ENCODE data around the gene PNPO.

PNPO gene

DNA sequence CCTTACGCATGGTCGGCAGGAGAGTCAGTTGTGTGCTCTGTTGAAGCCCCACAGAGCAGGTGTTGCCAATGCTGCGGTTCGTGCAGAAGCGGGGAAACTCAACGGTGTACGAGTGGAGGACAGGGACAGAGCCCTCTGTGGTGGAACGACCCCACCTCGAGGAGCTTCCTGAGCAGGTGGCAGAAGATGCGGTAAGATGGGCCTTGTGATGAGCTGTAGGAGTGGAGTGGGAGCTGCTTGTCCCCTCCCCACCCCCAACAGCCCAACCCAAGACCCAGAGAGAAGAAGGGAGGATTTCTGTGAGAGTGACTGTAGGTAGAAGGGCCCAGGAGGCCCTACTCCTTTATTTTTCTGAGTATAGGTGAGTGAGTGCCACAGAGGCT is 34.4 kb downstream of the PNPO start:
- ChIA-PET POLR2A (no interaction called here), CTCF (interaction anchor here (1.4 to 18.8 kb wide), 7 partner anchors 9 to 135 kb away, joined by 3 to 584 read pairs (median 6); partner anchors contain the start of genes PNPO, PRR15L and SCRN2)
- TF ChIP-seq, protein P1, sequence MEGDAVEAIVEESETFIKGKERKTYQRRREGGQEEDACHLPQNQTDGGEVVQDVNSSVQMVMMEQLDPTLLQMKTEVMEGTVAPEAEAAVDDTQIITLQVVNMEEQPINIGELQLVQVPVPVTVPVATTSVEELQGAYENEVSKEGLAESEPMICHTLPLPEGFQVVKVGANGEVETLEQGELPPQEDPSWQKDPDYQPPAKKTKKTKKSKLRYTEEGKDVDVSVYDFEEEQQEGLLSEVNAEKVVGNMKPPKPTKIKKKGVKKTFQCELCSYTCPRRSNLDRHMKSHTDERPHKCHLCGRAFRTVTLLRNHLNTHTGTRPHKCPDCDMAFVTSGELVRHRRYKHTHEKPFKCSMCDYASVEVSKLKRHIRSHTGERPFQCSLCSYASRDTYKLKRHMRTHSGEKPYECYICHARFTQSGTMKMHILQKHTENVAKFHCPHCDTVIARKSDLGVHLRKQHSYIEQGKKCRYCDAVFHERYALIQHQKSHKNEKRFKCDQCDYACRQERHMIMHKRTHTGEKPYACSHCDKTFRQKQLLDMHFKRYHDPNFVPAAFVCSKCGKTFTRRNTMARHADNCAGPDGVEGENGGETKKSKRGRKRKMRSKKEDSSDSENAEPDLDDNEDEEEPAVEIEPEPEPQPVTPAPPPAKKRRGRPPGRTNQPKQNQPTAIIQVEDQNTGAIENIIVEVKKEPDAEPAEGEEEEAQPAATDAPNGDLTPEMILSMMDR (IDR thresholded peaks at IDR 0.05; ENCODE audit: control extremely low read depth, extremely low read depth, low read depth, missing control alignments), result no peak
- no peak for DNase-seq (ENCODE audit: extremely low spot score)

GRCh38 chr17:47978324-47978723 is 37.0 kb downstream of the PNPO start:
- DNase-seq (ENCODE audit: extremely low spot score), result peak; percentile 81
- ChIA-PET CTCF (interaction anchor here (0.6 to 18.5 kb wide), 27 partner anchors 7 to 640 kb away, joined by 3 to 305 read pairs (median 4); partner anchors contain the start of genes CDK5RAP3, LRRC46, MRPL10 and PRR15L), POLR2A (interaction anchor here (1.1 kb wide), 1 partner anchor 17 kb away, joined by 7 read pairs; no protein-coding TSS in a partner anchor)
- TF ChIP-seq, protein P1 (IDR thresholded peaks at IDR 0.05; ENCODE audit: control extremely low read depth, extremely low read depth, low read depth, missing control alignments), result peak; percentile 71

- POLR2A ChIA-PET, result no interaction called here
- DNase-seq (ENCODE audit: extremely low spot score), result no peak
- CTCF ChIA-PET, result interaction anchor here (1.2 to 18.5 kb wide), 4 partner anchors 14 to 45 kb away, joined by 4 to 305 read pairs (median 20); no protein-coding TSS in a partner anchor
- TF ChIP-seq, protein P1 (IDR thresholded peaks at IDR 0.05; ENCODE audit: control extremely low read depth, extremely low read depth, low read depth, missing control alignments), result no peak
These were observed 39.2 kb downstream of the PNPO start for GRCh38 chr17:47980541-47980940.

DNA sequence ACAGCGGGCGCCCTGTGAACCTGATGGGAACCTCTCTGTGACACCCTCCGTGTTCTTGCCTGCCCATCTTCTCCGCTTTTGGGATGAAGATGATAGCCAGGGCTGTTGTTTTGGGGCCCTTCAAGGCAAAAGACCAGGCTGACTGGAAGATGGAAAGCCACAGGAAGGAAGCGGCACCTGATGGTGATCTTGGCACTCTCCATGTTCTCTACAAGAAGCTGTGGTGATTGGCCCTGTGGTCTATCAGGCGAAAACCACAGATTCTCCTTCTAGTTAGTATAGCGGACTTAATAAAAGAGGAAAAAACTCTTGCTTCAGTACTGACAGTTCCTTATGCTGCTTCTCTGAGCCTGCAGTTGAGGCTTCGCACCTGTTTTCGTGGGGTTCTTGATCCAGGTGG is 40.1 kb downstream of the PNPO start:
- no peak for DNase-seq (ENCODE audit: extremely low spot score)
- TF ChIP-seq, protein P1 (IDR thresholded peaks at IDR 0.05; ENCODE audit: control extremely low read depth, extremely low read depth, low read depth, missing control alignments), result no peak
- ChIA-PET POLR2A (no interaction called here), CTCF (interaction anchor here (0.7 to 18.5 kb wide), 5 partner anchors 9 to 44 kb away, joined by 3 to 305 read pairs (median 7); partner anchors contain the start of gene CDK5RAP3)

DNA sequence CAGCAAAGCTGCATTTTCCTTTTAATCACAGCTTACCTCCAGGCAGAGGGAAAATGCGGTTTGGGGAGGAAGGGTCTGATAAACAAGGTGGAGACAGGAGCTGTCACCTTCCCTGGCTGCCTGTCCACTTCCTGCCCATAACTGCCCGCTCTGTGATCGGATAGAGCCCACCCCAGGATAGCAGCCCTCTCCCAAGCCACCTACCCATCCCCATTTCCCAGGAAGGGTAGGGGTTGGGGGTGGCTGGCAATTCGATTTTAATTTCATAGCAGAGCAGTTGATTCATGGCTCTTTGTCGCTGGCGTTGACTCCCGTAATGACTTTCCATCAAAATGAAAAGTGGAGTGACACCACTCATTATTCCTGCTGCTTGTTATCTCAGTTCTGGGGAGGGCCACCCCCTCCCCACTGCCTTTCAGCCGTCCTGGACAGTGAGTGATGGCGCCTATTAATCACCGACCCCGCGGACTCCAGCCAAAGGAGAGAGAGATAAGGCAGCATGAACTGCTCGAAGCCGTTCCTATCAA is 40.8 kb downstream of the PNPO start:
- no peak for DNase-seq (ENCODE audit: extremely low spot score)
- ChIA-PET POLR2A (no interaction called here), CTCF (interaction anchor here (1.8 to 18.5 kb wide), 3 partner anchors 12 to 34 kb away, joined by 7 to 305 read pairs (median 13); partner anchors contain the start of gene CDK5RAP3)
- TF ChIP-seq, protein P1 (IDR thresholded peaks at IDR 0.05; ENCODE audit: control extremely low read depth, extremely low read depth, low read depth, missing control alignments), result no peak

DNA sequence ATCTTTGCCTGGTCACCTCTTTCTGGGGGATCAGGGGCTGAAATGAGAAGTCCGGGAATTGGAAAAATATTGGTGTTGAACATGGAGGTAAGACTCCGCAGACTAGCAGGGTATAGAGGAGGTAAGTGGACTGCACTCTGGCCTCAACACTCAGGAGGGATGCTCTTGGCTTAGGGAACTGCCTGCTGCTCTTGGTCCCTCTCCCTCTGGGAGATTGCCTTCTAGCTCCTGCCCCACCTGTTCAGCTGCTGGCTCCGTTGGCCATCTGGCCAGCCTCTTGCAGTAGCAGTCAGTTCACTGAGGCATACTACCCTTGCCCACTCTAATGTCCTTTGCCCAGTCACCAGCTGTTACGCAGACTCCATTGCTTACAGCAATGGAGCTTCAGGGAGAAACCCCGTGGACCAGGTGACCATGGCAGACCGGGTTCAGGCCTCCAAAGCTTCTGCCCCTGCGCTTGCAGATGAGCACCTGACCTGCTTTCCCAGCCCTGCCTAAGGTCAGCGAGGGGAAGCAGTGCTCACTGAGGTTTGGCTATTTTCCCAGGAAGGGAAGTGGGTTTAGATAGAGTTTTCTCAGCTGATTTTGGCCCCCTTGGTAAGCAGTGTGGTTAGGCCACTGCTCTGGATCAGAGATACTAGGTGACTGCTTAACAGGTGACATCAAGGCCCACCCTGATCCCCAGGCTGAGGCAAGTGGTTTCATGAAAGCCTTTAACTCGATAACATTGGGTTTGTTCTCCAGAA is 41.4 kb downstream of the PNPO start:
- ChIA-PET CTCF (interaction anchor here (0.6 to 1.8 kb wide), 4 partner anchors 12 to 36 kb away, joined by 3 to 7 read pairs (median 4); partner anchors contain the start of gene CDK5RAP3), POLR2A (no interaction called here)
- DNase-seq (ENCODE audit: extremely low spot score), result no peak
- TF ChIP-seq, protein P1 (IDR thresholded peaks at IDR 0.05; ENCODE audit: control extremely low read depth, extremely low read depth, low read depth, missing control alignments), result no peak
